ENCODE data around the gene CPE.
"Not testable (repeated sequence)": the region's sequence is repeated elsewhere in the genome, so short reads cannot be mapped to it uniquely, and the experiment has no call there.

Gene CPE

DNA sequence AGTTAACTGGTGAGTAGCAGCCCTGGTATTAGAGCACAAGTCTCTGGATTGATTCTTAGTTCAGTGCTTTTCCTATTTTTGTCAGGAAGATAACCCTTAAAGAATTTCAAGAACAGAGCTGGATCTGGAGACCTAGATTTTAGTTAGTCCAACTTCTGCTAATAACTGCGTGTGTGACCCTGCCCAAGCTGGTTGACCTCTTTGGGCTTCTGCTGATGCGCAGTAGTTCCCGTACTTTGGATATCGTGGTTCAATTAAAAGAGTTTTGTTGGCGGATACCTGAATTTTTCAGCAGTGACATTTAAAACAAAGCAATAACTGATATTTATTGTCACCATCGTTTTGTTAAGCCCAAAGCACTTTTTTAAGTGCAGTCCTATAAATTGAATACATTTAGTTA is 42.1 kb upstream of the CPE start:
- Histone ChIP-seq H3K27ac (no peak overlapping the region), H3K4me3 (no peak overlapping the region)
- no peak for DNase-seq (ENCODE audit: low spot score)
- TF ChIP-seq, protein P1, sequence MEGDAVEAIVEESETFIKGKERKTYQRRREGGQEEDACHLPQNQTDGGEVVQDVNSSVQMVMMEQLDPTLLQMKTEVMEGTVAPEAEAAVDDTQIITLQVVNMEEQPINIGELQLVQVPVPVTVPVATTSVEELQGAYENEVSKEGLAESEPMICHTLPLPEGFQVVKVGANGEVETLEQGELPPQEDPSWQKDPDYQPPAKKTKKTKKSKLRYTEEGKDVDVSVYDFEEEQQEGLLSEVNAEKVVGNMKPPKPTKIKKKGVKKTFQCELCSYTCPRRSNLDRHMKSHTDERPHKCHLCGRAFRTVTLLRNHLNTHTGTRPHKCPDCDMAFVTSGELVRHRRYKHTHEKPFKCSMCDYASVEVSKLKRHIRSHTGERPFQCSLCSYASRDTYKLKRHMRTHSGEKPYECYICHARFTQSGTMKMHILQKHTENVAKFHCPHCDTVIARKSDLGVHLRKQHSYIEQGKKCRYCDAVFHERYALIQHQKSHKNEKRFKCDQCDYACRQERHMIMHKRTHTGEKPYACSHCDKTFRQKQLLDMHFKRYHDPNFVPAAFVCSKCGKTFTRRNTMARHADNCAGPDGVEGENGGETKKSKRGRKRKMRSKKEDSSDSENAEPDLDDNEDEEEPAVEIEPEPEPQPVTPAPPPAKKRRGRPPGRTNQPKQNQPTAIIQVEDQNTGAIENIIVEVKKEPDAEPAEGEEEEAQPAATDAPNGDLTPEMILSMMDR (IDR thresholded peaks at IDR 0.05) = no peak

DNA sequence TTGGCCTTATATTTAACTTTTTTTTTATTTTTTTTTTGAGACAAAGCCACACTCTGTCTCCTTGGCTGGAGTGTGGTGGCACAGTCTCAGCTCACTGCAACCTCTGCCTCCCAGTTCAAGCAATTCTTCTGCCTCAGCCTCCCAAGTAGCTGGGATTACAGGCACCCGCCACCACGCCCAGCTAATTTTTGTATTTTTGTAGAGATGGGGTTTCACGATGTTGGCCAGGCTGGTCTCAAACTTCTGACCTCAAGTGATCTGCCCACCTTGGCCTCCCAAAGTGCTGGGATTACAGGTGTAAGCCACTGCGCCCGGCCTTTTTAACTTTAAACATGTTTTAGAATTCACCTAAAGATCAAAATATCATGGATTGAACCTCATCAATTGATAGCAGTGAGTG is 36.5 kb upstream of the CPE start:
- H3K27ac ChIP-seq; H3K4me3 ChIP-seq; DNase-seq (ENCODE audit: low spot score): not testable (repeated sequence)

DNA sequence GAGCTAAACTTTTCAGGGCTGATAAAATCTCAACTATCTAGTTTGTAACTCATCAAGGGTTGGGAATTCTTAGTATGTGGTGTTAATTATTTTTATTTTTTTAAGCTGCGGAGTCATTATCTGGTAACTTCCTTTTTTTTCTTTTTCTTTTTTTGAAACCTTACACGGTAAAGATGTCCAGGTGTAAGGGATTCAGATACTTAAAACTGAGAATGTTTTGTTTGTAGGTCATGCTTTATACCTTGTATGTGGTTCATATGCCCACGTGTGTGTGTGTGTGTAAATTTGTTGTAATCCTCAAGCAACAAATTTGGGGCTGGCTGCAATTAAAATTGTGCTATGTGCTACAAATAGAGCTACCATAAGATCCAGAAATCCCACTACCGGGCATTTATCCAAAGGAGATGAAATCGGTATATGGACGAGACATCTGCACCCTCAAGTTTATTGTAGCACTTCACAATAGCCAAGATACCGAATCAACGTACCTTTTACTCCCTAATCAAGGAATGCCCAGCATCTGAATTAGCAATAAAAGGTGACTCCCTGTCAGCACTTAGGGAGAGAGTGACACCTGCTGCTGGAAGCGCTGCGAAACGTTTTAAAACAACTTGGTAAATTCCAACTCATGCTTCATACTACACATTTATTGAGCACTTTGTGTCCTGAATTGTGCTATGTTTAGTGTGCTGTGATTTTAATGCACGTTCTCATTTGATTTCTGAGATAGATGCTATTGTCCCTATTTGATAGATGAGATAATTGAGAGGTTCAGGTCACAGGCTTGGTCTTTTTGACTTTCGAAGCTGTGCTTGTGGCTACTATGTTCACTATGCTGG is 35.2 kb upstream of the CPE start:
- TF ChIP-seq, protein P1 (IDR thresholded peaks at IDR 0.05) = no peak
- no peak overlapping the region for H3K4me3 ChIP-seq
- DNase-seq (ENCODE audit: low spot score) = no peak
- no peak overlapping the region for H3K27ac ChIP-seq

DNA sequence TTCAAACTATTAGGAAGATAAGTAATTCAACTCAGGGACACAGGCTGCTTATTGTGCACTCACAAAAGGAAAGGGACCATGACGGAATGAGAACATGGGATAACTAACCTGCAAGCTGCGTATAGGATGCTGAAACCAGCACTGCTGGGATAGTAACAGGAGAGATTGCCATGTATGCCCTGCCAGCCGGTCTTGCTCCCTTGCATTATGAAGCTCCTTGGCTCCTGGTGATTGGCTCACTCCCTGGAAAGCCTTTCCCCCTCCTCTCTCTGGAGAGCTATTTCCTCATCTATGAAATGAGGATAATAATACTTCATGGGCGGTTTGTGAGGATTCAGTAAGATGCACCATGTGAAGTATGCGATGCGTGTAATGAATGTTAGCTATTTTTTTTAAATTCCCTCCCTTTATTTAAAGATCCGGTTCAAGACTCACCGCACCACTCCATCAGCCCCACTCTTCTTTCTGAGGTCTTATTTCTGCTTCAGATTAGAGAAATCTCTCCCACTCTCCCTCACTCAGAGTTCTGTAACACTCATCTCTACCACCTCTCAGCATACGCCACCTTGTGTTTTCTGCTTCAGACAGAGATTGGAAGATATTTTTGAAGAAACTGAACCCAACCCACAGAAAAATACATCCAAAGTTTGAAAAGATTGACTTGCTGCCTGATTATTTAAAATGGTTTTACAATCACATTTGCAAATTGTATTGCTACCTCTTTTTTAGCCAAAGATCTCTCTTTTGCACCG is 33.0 kb upstream of the CPE start:
- H3K4me3 ChIP-seq = no peak overlapping the region
- no peak for DNase-seq (ENCODE audit: low spot score)
- TF ChIP-seq, protein P1 (IDR thresholded peaks at IDR 0.05) = no peak
- no peak overlapping the region for H3K27ac ChIP-seq

DNA sequence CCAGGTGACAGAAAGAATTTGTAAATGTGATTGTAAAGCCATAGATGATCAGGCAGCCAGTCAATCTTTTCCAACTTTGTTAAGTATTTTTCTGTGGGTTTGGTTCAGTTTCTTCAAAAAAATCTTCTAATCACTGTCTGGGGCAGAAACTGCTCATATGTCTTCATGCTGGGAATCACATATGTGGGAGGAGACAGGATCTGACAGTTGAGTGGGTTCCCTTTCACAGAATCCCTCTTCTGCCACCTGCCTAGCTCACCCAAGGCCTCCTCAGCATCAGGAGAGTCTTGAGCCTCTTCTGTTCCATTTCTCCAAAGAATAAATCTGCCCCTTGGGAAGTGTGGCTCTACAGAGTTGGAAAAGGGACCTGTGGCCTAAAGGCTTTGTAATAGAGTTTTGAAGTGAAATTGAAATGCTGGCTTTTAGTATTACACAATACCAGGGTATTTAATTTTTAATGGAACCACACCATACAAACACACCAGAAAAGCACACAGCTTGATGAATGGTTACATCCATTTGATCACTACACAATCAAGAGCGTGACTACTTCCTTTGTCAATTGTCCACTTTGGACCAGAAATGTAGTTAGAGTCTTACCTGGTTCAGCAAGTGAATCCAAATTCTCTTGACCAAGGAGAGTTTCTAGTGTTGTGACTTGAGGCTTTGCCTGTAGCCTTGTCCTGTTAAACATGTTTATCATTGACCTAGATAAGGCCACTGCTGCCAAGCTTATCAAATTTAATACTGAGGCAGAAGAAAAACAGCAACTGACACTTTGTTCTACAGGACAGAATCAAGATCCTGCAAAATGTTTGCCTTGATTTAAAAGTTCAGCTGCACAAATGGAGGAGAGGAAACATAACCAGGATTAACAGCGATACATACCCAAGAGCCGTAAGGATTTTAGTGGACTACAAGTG is 30.9 kb upstream of the CPE start:
- Histone ChIP-seq H3K4me3 (no peak overlapping the region), H3K27ac (no peak overlapping the region)
- TF ChIP-seq, protein P1 (IDR thresholded peaks at IDR 0.05) = no peak
- DNase-seq (ENCODE audit: low spot score) = no peak

DNA sequence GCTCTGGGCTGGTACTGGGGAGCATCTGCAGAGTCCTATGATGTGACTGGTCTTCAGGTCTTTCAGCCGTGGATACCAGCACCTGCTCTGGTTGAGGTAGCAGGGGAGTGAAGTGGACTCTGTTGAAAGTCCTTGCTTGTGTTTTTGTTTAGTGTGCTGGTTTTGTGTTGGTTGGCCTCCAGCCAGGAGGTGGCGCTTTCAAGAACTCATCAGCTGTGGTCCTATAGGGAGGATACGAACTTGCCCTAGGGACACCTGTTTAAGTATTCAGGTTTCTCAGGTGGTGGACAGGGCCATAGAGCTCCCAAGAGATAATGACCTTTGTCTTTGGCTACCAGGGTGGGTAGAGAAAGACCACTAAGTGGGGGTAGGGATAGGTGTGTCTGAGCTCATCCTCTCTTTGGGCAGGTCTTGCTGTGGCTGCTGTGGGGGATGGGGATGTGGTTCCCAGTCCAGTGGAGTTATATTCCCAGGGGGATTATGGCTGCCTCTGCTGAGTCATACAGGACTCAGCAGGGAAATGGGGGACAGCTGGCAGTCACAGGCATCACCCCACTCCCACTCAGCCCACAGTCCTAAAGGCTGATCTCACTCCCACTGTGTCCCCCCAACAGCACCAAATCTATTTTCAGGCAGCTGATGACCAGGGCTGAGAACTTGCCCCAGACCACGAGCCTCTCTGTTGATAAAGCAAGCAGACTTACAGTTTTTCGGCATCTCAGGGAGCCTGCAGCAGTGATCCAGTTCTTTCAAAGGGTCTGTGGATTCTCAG is 27.3 kb upstream of the CPE start:
- Histone ChIP-seq H3K27ac (no peak overlapping the region), H3K4me3 (no peak overlapping the region)
- no peak for DNase-seq (ENCODE audit: low spot score)
- TF ChIP-seq, protein P1 (IDR thresholded peaks at IDR 0.05) = no peak
